GM12874 (cell line): ENCODE measurements around the gene LRP1-AS.

ENCODE experiments used
- CTCF ChIP-seq: IDR thresholded peaks from 2 replicates; pipeline ENCODE4 v1.5.1; 2011; ENCODE audit warnings: low read depth, mild to moderate bottlenecking, control low read depth, low read length, moderate library complexity; ENCODE audit not compliant: insufficient read depth

The LRP1-AS gene

GRCh38 chr12:57145460-57146059 is 1.9 kb downstream of the LRP1-AS start:
- TF ChIP-seq CTCF = no peak

- no peak for TF ChIP-seq CTCF
Observed at GRCh38 chr12:57143454-57143853, 4.0 kb downstream of the LRP1-AS start.

GRCh38 chr12:57142727-57143126 is 4.7 kb downstream of the LRP1-AS start:
- no peak for TF ChIP-seq CTCF

GRCh38 chr12:57142121-57142520 is 5.3 kb downstream of the LRP1-AS start:
- TF ChIP-seq CTCF = no peak

GRCh38 chr12:57141249-57141648 is 6.2 kb downstream of the LRP1-AS start:
- no peak for TF ChIP-seq CTCF

GRCh38 chr12:57139796-57140649 is 7.4 kb downstream of the LRP1-AS start:
- no peak for TF ChIP-seq CTCF

- TF ChIP-seq CTCF = no peak
Observed at GRCh38 chr12:57138526-57139272, 8.7 kb downstream of the LRP1-AS start.
